ENCODE measurements around the gene LRRC4C. TPM values are rescaled to one million over a fixed set of nuclear protein-coding genes. Genes with fewer than 3 reads are reported as not detected.
A peak's percentile ranks its signal among the peaks of the same experiment; 100 is the strongest.

LRRC4C gene
- total and polyA plus RNA-seq, 10 of the 15 experiments (the other 5 are each of a cell fraction or from before 2014, with no cell fraction given): 1.5 TPM; not detected in 9

DNA sequence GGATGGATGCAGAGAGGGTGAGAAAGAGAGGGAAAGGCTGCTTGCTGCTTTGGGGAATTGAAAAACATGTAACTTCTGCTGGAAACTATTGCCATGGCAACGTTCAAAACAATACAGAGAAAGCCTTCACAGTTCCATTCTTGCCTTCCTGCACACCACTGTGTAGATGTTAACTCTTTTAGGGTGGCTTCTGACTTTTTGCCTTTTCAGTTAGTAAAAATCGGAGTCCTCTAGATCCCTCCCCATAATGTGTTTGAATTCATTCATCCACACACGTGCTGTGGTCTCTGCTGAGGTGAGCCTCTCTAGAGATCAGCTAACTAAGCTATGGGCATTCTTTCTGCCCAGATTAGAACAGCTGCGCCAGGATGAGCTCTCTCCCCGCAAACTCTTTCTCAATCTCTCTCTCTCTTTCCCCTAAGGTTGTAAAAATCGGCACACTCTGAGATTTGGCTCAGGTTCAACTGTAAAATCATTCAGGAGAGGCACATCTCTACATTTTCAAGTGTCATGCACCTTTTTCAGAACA lies 1178.3 kb downstream of the LRRC4C start:
- no peaks in the 10 kb centered on the region for H3K4me1 ChIP-seq (ENCODE audit: control insufficient read depth, insufficient read depth, low read length)
- H3K79me2 ChIP-seq (ENCODE audit: control insufficient read depth, insufficient read depth, low read length): no peaks in the 10 kb centered on the region
- FAIRE-seq (peak; percentile 23), ATAC-seq (peak; percentile 70), DNase-seq (ENCODE audit: low read depth, low spot score) (no peak)
- H3K27ac ChIP-seq (ENCODE audit: control insufficient read depth, insufficient read depth): no peak overlapping the region
- no peak overlapping the region for H3K4me2 ChIP-seq (ENCODE audit: control insufficient read depth, insufficient read depth)
- CTCF ChIA-PET: interaction anchor here (1.0 to 1.3 kb wide), 2 partner anchors 13 kb away, joined by 4 read pairs; no protein-coding TSS in a partner anchor
- 6% methylated on average over 6 of the region's 6 CpGs for WGBS (ENCODE audit: insufficient coverage, insufficient replicate concordance, low lambda C conversion rate, missing lambda C conversion rate)
- POLR2A ChIA-PET: no interaction called here
- H2AFZ ChIP-seq (ENCODE audit: control insufficient read depth, low read depth, low read length): no peak overlapping the region
- no TSS peak for BruUV-seq (replicated peaks)
- H3K4me3 ChIP-seq: no peak overlapping the region
- in situ Hi-C loops (cut with MboI) (no loop called here), intact Hi-C loops (cut with micrococcal nuclease; ENCODE audit: unreplicated experiment) (no loop called here)
- no peak overlapping the region for H3K9ac ChIP-seq (ENCODE audit: control insufficient read depth, insufficient read depth, low read length)
- no peaks in the 10 kb centered on the region; a peak in 1 of 4 replicates for H3K27me3 ChIP-seq (replicated peaks in 1 of 2; ENCODE audit: control insufficient read depth in 2 of 2, insufficient read depth in 2 of 2, low read length in 1 of 2)
- no peaks in the 10 kb centered on the region for H4K20me1 ChIP-seq (ENCODE audit: control insufficient read depth, insufficient read depth)
- H3K36me3 ChIP-seq (ENCODE audit: control insufficient read depth in 2 of 2, insufficient read depth in 2 of 2, low read length in 1 of 2): no peaks in the 10 kb centered on the region
- SMC1A ChIA-PET (ENCODE audit: uncharacterized antibody, unreplicated experiment): interaction anchor here (1.0 kb wide), 1 partner anchor 10 kb away, joined by 3 read pairs; no protein-coding TSS in a partner anchor
- H3K9me3 ChIP-seq (replicated peaks; ENCODE audit: control insufficient read depth, insufficient read depth, low read length): no peaks in the 10 kb centered on the region
- RAD21 ChIA-PET (ENCODE audit: unreplicated experiment): no interaction called here
- TF ChIP-seq, protein P1, sequence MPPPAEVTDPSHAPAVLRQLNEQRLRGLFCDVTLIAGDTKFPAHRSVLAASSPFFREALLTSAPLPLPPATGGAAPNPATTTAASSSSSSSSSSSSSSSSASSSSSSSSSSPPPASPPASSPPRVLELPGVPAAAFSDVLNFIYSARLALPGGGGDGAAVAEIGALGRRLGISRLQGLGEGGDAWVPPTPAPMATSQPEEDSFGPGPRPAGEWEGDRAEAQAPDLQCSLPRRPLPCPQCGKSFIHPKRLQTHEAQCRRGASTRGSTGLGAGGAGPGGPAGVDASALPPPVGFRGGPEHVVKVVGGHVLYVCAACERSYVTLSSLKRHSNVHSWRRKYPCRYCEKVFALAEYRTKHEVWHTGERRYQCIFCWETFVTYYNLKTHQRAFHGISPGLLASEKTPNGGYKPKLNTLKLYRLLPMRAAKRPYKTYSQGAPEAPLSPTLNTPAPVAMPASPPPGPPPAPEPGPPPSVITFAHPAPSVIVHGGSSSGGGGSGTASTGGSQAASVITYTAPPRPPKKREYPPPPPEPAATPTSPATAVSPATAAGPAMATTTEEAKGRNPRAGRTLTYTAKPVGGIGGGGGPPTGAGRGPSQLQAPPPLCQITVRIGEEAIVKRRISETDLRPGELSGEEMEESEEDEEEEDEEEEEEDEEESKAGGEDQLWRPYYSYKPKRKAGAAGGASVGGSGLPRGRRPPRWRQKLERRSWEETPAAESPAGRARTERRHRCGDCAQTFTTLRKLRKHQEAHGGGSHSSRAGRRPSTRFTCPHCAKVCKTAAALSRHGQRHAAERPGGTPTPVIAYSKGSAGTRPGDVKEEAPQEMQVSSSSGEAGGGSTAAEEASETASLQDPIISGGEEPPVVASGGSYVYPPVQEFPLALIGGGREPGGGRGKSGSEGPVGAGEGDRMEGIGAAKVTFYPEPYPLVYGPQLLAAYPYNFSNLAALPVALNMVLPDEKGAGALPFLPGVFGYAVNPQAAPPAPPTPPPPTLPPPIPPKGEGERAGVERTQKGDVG (CRISPR knock-in tag; IDR thresholded peaks at IDR 0.05): no peak
- no peak for TF ChIP-seq NRF1 (conservative IDR thresholded peaks at IDR 0.05; ENCODE audit: low read depth, low read length)
- no peak for TF ChIP-seq SIN3A (IDR thresholded peaks at IDR 0.05; ENCODE audit: low read depth, low read length)
- TF ChIP-seq SP1 (IDR thresholded peaks at IDR 0.05; ENCODE audit: low read depth, low read length): no peak
- no peak for TF ChIP-seq SUPT20H (IDR thresholded peaks at IDR 0.05; ENCODE audit: borderline replicate concordance, control insufficient read depth, low read depth, low read length)
- no peak for TF ChIP-seq SMAD1 (IDR thresholded peaks at IDR 0.05; ENCODE audit: low read depth, partially characterized antibody)
- TF ChIP-seq NFIC (IDR thresholded peaks at IDR 0.05; ENCODE audit: low read depth, low read length): no peak
- peak; percentile 61; the same call in 1 of the 2 replicates for TF ChIP-seq BMI1 (IDR thresholded peaks at IDR 0.05; ENCODE audit: borderline replicate concordance)
- no peak for TF ChIP-seq RBBP5 (conservative IDR thresholded peaks at IDR 0.05)
- TF ChIP-seq, protein P2, sequence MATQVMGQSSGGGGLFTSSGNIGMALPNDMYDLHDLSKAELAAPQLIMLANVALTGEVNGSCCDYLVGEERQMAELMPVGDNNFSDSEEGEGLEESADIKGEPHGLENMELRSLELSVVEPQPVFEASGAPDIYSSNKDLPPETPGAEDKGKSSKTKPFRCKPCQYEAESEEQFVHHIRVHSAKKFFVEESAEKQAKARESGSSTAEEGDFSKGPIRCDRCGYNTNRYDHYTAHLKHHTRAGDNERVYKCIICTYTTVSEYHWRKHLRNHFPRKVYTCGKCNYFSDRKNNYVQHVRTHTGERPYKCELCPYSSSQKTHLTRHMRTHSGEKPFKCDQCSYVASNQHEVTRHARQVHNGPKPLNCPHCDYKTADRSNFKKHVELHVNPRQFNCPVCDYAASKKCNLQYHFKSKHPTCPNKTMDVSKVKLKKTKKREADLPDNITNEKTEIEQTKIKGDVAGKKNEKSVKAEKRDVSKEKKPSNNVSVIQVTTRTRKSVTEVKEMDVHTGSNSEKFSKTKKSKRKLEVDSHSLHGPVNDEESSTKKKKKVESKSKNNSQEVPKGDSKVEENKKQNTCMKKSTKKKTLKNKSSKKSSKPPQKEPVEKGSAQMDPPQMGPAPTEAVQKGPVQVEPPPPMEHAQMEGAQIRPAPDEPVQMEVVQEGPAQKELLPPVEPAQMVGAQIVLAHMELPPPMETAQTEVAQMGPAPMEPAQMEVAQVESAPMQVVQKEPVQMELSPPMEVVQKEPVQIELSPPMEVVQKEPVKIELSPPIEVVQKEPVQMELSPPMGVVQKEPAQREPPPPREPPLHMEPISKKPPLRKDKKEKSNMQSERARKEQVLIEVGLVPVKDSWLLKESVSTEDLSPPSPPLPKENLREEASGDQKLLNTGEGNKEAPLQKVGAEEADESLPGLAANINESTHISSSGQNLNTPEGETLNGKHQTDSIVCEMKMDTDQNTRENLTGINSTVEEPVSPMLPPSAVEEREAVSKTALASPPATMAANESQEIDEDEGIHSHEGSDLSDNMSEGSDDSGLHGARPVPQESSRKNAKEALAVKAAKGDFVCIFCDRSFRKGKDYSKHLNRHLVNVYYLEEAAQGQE (IDR thresholded peaks at IDR 0.05; ENCODE audit: low read depth, low read length): no peak
- 0 out of 2 replicates have a peak, but pooled peaks have one; percentile 22 for TF ChIP-seq MXI1 (IDR thresholded peaks at IDR 0.05; ENCODE audit: low read depth, low read length)
- TF ChIP-seq NFYA (IDR thresholded peaks at IDR 0.05; ENCODE audit: borderline replicate concordance, low read depth, low read length): no peak
- TF ChIP-seq SREBF1 (IDR thresholded peaks at IDR 0.05; ENCODE audit: low read length): no peak
- TF ChIP-seq POLR2AphosphoS2 (IDR thresholded peaks at IDR 0.05; ENCODE audit: low read depth, low read length): no peak
- 0 out of 4 replicates have a peak, but pooled peaks of 1 of the 2 experiments have one; percentile 28 for TF ChIP-seq IKZF2 (IDR thresholded peaks at IDR 0.05)
- no peak for TF ChIP-seq YBX1 (IDR thresholded peaks at IDR 0.05)
